NT2/D1 (cell line): ENCODE results near the gene SCAMP4.
A peak's percentile ranks its signal among the peaks of the same experiment; 100 is the strongest.

Experiments
- DNase-seq: peaks from one replicate; pipeline ENCODE4 v3.0.0-alpha.2; 2011; ENCODE audit warnings: low read depth, low spot score
- H3K27me3 ChIP-seq: 2 replicates; pipeline ENCODE4 v1.6.0; 2011; ENCODE audit warnings: mild to moderate bottlenecking; ENCODE audit not compliant: insufficient read length, insufficient read depth
- H3K36me3 ChIP-seq: 2 replicates; pipeline ENCODE4 v1.6.1; 2011; ENCODE audit warnings: mild to moderate bottlenecking, low read length, mixed read lengths; ENCODE audit not compliant: insufficient read depth, insufficient read length
- H3K4me1 ChIP-seq: 2 replicates; pipeline ENCODE4 v1.5.1; 2011; ENCODE audit not compliant: insufficient read depth, insufficient read length
- H3K4me3 ChIP-seq: 2 replicates; pipeline ENCODE4 v1.5.1; 2011; ENCODE audit warnings: low read depth; ENCODE audit not compliant: insufficient read length
- H3K9ac ChIP-seq: 2 replicates; pipeline ENCODE4 v1.6.0; 2011; ENCODE audit warnings: low read depth; ENCODE audit not compliant: insufficient read length
- H3K9me3 ChIP-seq: 2 replicates; pipeline ENCODE4 v1.5.1; 2011; ENCODE audit warnings: mild to moderate bottlenecking, low read length; ENCODE audit not compliant: insufficient read depth
- SUZ12 ChIP-seq: IDR thresholded peaks from 2 replicates; pipeline ENCODE4 v1.6.1; 2011; ENCODE audit not compliant: insufficient read length, insufficient read depth; ENCODE audit errors: extremely low read depth
- YY1 ChIP-seq: IDR thresholded peaks from 2 replicates; pipeline ENCODE4 v1.6.1; 2011; ENCODE audit not compliant: insufficient read length, insufficient read depth
- ZNF274 ChIP-seq: IDR thresholded peaks from 2 replicates; pipeline ENCODE4 v1.6.1; 2011; ENCODE audit warnings: mild to moderate bottlenecking, low read depth, low read length

SCAMP4 gene

DNA sequence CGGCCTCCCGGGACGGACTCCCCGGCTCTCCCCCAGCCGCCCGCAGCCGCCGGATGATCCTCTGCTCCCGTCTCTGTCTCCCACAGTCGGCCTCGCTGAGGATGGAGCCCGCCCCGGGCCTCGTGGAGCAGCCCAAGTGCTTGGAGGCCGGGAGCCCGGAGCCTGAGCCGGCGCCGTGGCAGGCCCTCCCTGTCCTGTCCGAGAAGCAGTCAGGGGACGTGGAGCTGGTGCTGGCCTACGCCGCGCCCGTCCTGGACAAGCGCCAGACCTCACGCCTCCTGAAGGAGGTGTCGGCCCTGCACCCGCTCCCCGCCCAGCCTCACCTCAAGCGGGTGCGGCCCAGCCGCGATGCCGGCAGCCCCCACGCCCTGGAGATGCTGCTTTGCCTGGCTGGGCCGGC is 6.8 kb downstream of the SCAMP4 start:
- H3K4me3 ChIP-seq = no peak overlapping the region
- no peaks in the 10 kb centered on the region for H3K27me3 ChIP-seq
- no peak for DNase-seq
- H3K4me1 ChIP-seq = peaks cover 37% of the 10 kb centered on the region
- H3K9ac ChIP-seq = no peak overlapping the region
- no peaks in the 10 kb centered on the region for H3K9me3 ChIP-seq
- peaks cover 77% of the 10 kb centered on the region for H3K36me3 ChIP-seq
- TF ChIP-seq ZNF274 = no peak
- no peak for TF ChIP-seq SUZ12
- TF ChIP-seq YY1 = no peak

DNA sequence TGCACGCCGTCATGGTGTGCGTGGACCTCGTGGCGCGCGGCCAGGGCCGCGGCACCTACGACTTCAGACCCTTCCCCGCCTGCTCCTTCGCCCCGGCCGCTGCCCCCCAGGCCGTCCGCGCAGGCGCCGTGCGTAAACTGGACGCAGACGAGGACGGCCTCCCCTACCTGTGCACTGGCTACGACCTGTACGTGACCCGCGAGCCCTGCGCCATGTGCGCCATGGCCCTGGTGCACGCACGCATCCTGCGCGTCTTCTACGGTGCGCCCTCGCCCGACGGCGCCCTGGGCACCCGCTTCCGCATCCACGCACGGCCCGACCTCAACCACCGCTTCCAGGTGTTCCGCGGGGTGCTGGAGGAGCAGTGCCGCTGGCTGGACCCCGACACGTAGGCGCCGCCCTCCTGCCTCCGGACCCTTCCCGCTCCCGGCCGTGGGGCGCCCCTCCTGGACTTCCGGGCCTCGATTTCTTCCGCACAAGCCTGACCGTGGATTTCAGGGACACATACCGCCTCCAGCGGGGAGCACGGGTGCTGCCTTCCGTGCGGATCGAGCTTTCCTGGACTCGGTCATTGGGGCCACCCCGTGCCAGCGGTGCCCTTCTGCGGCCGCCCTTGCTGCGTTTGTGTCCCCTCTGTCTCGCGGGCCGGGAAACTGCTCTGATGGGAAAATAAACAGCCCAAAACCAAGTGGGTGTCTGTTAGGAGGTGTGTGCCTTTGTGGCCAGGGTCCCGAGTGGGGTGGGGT is 7.7 kb downstream of the SCAMP4 start:
- no peaks in the 10 kb centered on the region for H3K27me3 ChIP-seq
- DNase-seq = no peak
- H3K4me3 ChIP-seq = no peak overlapping the region
- TF ChIP-seq ZNF274 (no peak), SUZ12 (no peak), YY1 (no peak)
- H3K9me3 ChIP-seq = no peaks in the 10 kb centered on the region
- peak overlapping the region; percentile 67 for H3K9ac ChIP-seq
- peaks cover 75% of the 10 kb centered on the region for H3K36me3 ChIP-seq
- peaks cover 29% of the 10 kb centered on the region for H3K4me1 ChIP-seq

GRCh38 chr19:1913781-1914577 is 8.8 kb downstream of the SCAMP4 start:
- H3K9ac ChIP-seq = peak overlapping the region; percentile 67
- peaks cover 24% of the 10 kb centered on the region for H3K4me1 ChIP-seq
- TF ChIP-seq SUZ12 (no peak), YY1 (no peak), ZNF274 (no peak)
- no peaks in the 10 kb centered on the region for H3K27me3 ChIP-seq
- no peaks in the 10 kb centered on the region for H3K9me3 ChIP-seq
- peaks cover 78% of the 10 kb centered on the region for H3K36me3 ChIP-seq
- H3K4me3 ChIP-seq = no peak overlapping the region
- no peak for DNase-seq

DNA sequence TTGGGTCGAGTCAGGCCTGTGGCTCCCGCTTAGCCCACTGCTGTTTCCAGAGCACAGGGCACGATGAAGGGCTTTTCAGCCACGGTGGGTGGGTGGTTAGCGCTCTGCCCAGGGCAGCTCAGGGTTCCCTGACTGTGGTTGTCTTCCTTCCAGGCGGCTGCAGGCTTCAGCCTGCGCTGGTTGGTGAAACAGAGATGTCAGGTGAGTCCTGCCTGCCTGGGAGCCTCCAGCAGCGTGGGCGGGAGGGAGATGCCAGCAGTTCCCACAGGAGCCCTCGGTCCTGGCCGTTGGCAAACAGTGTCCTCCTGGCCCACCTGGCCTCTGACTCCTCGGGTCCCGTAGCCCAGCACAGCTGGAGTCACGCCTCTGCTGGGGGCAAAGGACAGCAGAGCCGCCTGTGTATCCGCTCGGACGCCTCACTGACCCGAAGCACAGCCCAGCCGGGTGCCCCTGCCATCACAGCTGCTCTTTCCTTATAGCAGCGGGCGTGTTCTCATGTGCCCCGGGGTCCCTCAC is 9.7 kb downstream of the SCAMP4 start:
- H3K36me3 ChIP-seq = peaks cover 76% of the 10 kb centered on the region
- H3K9me3 ChIP-seq = no peaks in the 10 kb centered on the region
- peaks cover 16% of the 10 kb centered on the region for H3K4me1 ChIP-seq
- no peak for TF ChIP-seq YY1
- no peak for TF ChIP-seq SUZ12
- no peak for TF ChIP-seq ZNF274
- DNase-seq = no peak
- no peaks in the 10 kb centered on the region for H3K27me3 ChIP-seq
- H3K9ac ChIP-seq = peak overlapping the region; percentile 32
- H3K4me3 ChIP-seq = no peak overlapping the region

GRCh38 chr19:1917146-1917545 is 11.9 kb downstream of the SCAMP4 start:
- no peaks in the 10 kb centered on the region for H3K9me3 ChIP-seq
- DNase-seq = no peak
- peaks cover 14% of the 10 kb centered on the region for H3K4me1 ChIP-seq
- H3K27me3 ChIP-seq = no peaks in the 10 kb centered on the region
- no peak overlapping the region for H3K9ac ChIP-seq
- no peak overlapping the region for H3K4me3 ChIP-seq
- peaks cover 85% of the 10 kb centered on the region for H3K36me3 ChIP-seq
- TF ChIP-seq ZNF274 (no peak), YY1 (no peak), SUZ12 (no peak)

GRCh38 chr19:1917926-1918325 is 12.7 kb downstream of the SCAMP4 start:
- H3K4me1 ChIP-seq = peaks cover 11% of the 10 kb centered on the region
- DNase-seq = no peak
- no peaks in the 10 kb centered on the region for H3K9me3 ChIP-seq
- peaks cover 85% of the 10 kb centered on the region for H3K36me3 ChIP-seq
- TF ChIP-seq YY1 = no peak
- TF ChIP-seq ZNF274 = no peak
- no peak for TF ChIP-seq SUZ12
- no peaks in the 10 kb centered on the region for H3K27me3 ChIP-seq
- no peak overlapping the region for H3K9ac ChIP-seq
- H3K4me3 ChIP-seq = no peak overlapping the region

- TF ChIP-seq YY1 (no peak), SUZ12 (no peak), ZNF274 (no peak)
- no peaks in the 10 kb centered on the region for H3K9me3 ChIP-seq
- no peak overlapping the region for H3K4me3 ChIP-seq
- H3K36me3 ChIP-seq = peaks cover 82% of the 10 kb centered on the region
- DNase-seq = no peak
- no peak overlapping the region for H3K9ac ChIP-seq
- H3K4me1 ChIP-seq = peaks cover 7% of the 10 kb centered on the region
- H3K27me3 ChIP-seq = no peaks in the 10 kb centered on the region
Measured at GRCh38 chr19:1918975-1919374, 13.8 kb downstream of the SCAMP4 start.
